Mucosa of stomach (tissue), 1 donor: Measurements from ENCODE around the gene CDK19.

ENCODE experiments used
- H3K27me3 ChIP-seq: one replicate; pipeline ENCODE4 v1.7.0; 2013; ENCODE audit warnings: mild to moderate bottlenecking, low read length; ENCODE audit not compliant: control insufficient read depth, insufficient read depth
- H3K36me3 ChIP-seq: one replicate; pipeline ENCODE4 v1.7.0; 2013; ENCODE audit warnings: low read length; ENCODE audit not compliant: control insufficient read depth, insufficient read depth
- H3K4me1 ChIP-seq: one replicate; pipeline ENCODE4 v1.7.0; 2013; ENCODE audit warnings: mild to moderate bottlenecking, low read length; ENCODE audit not compliant: control insufficient read depth, insufficient read depth
- H3K4me3 ChIP-seq: one replicate; pipeline ENCODE4 v1.7.0; 2013; ENCODE audit warnings: low read length
- H3K9ac ChIP-seq: one replicate; pipeline ENCODE4 v1.7.0; 2013; ENCODE audit warnings: mild to moderate bottlenecking, low read length, moderate library complexity
- H3K9me3 ChIP-seq: one replicate; pipeline ENCODE4 v1.7.0; 2013; ENCODE audit warnings: mild to moderate bottlenecking, low read length, moderate library complexity; ENCODE audit not compliant: control insufficient read depth
- donor health status: Pancreatic carcinoma.

The CDK19 gene

DNA sequence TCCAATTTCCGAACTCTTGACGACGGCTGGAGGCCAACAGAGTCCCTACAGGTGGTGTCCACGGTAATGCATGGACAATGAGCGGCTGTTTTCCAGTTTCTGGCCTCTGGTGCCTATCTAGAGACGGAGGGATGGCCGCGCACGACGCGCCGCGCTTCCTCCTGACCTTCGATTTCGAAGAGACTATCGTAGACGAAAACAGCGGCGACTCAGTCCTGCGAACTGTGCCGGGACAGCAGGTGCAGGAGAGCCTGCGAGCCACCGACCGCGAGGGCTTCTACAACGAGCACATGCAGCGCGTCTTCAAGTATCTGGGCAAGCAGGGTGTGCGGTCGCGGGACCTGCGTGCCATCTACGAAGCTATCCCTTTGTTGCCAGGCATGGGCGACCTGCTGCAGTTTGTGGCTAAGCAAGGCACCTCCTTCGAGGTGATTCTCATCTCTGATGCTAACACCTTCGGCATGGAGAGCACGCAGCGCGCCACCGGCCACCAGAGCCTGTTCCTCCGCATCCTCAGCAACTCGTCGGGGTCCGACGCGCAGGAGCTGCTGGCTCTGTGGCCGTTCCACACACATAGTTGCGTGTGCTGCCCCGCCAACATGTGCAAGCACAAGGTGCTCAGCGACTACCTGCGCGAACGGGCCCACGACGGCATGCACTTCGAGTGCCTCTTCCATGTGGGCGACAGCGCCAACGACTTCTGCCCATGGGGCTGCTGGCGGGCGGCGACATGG is 169.4 kb downstream of the CDK19 start:
- Histone ChIP-seq H3K9ac (no peak overlapping the region), H3K4me3 (no peak overlapping the region), H3K4me1 (no peaks in the 10 kb centered on the region), H3K9me3 (no peaks in the 10 kb centered on the region), H3K36me3 (no peaks in the 10 kb centered on the region), H3K27me3 (no peaks in the 10 kb centered on the region)

- Histone ChIP-seq H3K27me3 (no peaks in the 10 kb centered on the region), H3K4me1 (no peaks in the 10 kb centered on the region)
Observed at GRCh38 chr6:110643175-110643574, 172.1 kb downstream of the CDK19 start.

DNA sequence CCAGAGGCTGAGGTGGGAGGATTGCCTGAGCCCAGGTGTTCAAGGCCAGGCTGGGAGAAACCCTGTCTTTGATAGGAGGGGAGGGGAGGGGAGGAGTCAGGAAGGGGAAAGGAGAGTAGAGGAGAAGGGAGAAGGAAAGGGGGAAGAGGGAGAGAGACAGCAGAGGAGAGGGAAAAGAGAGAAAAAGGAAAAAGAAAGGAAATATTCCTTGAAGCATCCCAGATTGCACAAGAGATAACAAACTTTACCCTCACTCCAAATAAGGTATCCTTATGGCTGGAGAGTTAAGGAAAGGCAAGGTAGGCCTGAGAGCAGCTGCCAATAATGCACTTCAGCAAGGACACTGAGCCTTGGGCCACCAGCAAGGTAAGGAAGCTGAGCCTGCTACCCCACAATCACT is 172.6 kb downstream of the CDK19 start:
- Histone ChIP-seq H3K4me3 (no peak overlapping the region), H3K27me3 (no peaks in the 10 kb centered on the region), H3K9me3 (no peaks in the 10 kb centered on the region), H3K36me3 (no peaks in the 10 kb centered on the region), H3K9ac (no peak overlapping the region), H3K4me1 (no peaks in the 10 kb centered on the region)

More at GRCh38 chr6:110643175-110643574, 172.1 kb downstream of the CDK19 start:
- Histone ChIP-seq H3K9me3 (no peaks in the 10 kb centered on the region), H3K36me3 (no peaks in the 10 kb centered on the region), H3K4me3 (no peak overlapping the region), H3K9ac (no peak overlapping the region)

DNA sequence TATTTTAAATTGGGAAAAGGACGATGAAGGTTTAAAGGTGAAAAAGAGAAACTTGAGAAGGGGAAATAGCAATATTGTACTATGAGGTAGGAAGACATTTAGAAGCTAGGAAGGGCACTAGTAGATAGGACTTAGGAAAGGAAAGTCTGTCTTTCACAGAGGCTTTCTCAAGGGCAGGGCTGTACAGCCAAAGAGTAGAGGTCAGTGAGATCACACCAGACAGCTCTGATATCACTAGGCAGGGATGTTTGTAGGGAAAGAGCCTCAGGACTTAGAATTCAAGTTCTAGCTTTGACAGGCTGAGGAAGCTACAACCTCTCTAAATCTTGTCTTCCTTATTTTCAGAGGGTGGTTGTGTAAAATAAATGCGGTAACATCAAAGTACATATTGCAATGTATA is 178.5 kb downstream of the CDK19 start:
- Histone ChIP-seq H3K9ac (no peak overlapping the region), H3K4me3 (no peak overlapping the region), H3K4me1 (no peaks in the 10 kb centered on the region)

GRCh38 chr6:110635096-110635495 is 180.2 kb downstream of the CDK19 start:
- H3K36me3 ChIP-seq: no peaks in the 10 kb centered on the region
- H3K4me1 ChIP-seq: no peaks in the 10 kb centered on the region
- no peaks in the 10 kb centered on the region for H3K27me3 ChIP-seq
- H3K4me3 ChIP-seq: no peak overlapping the region
- no peak overlapping the region for H3K9ac ChIP-seq
- H3K9me3 ChIP-seq: no peaks in the 10 kb centered on the region

More for the DNA sequence above, 178.5 kb downstream of the CDK19 start:
- Histone ChIP-seq H3K36me3 (no peaks in the 10 kb centered on the region), H3K9me3 (no peaks in the 10 kb centered on the region), H3K27me3 (no peaks in the 10 kb centered on the region)

DNA sequence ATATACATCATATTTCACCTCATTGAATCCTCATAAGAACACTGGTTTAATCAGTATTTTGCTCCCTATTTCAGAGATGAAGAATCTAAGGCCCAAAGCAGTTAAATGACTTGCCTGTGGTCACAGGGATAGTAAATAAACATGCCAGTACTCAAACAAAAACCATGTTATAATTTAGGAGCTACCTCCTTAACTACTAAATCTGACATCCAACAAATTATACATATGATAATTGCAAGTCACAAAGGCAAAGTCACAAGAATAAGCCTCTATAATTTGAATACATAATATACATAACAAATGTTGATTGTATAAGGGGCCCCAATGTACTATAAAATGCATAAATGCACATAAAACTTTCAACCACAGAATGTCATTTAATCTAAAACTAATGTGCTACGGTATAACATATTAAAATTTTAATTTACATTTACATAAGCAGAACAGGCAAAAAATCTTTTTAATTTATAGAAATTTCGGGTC is 181.5 kb downstream of the CDK19 start:
- no peaks in the 10 kb centered on the region for H3K36me3 ChIP-seq
- no peaks in the 10 kb centered on the region for H3K27me3 ChIP-seq
- peaks cover 5% of the 10 kb centered on the region for H3K4me1 ChIP-seq
- no peak overlapping the region for H3K4me3 ChIP-seq
- H3K9ac ChIP-seq: no peak overlapping the region
- H3K9me3 ChIP-seq: no peaks in the 10 kb centered on the region

- H3K36me3 ChIP-seq: no peaks in the 10 kb centered on the region
- no peak overlapping the region for H3K9ac ChIP-seq
- H3K4me3 ChIP-seq: no peak overlapping the region
- H3K9me3 ChIP-seq: no peaks in the 10 kb centered on the region
- peaks cover 13% of the 10 kb centered on the region for H3K4me1 ChIP-seq
- H3K27me3 ChIP-seq: no peaks in the 10 kb centered on the region
Observed at GRCh38 chr6:110629153-110629552, 186.1 kb downstream of the CDK19 start.

GRCh38 chr6:110628330-110628729 is 186.9 kb downstream of the CDK19 start:
- Histone ChIP-seq H3K9me3 (no peaks in the 10 kb centered on the region), H3K36me3 (no peaks in the 10 kb centered on the region), H3K27me3 (no peaks in the 10 kb centered on the region), H3K4me3 (no peak overlapping the region), H3K4me1 (peaks cover 13% of the 10 kb centered on the region), H3K9ac (no peak overlapping the region)

GRCh38 chr6:110626442-110626841 is 188.8 kb downstream of the CDK19 start:
- H3K9me3 ChIP-seq: no peaks in the 10 kb centered on the region
- no peak overlapping the region for H3K4me3 ChIP-seq
- no peak overlapping the region for H3K9ac ChIP-seq
- H3K36me3 ChIP-seq: no peaks in the 10 kb centered on the region
- H3K27me3 ChIP-seq: no peaks in the 10 kb centered on the region
- peaks cover 13% of the 10 kb centered on the region for H3K4me1 ChIP-seq

- peaks cover 13% of the 10 kb centered on the region for H3K4me1 ChIP-seq
- H3K36me3 ChIP-seq: no peaks in the 10 kb centered on the region
- H3K9me3 ChIP-seq: no peaks in the 10 kb centered on the region
- H3K4me3 ChIP-seq: no peak overlapping the region
- H3K9ac ChIP-seq: no peak overlapping the region
- H3K27me3 ChIP-seq: no peaks in the 10 kb centered on the region
Observed at GRCh38 chr6:110625883-110626282, 189.4 kb downstream of the CDK19 start.

DNA sequence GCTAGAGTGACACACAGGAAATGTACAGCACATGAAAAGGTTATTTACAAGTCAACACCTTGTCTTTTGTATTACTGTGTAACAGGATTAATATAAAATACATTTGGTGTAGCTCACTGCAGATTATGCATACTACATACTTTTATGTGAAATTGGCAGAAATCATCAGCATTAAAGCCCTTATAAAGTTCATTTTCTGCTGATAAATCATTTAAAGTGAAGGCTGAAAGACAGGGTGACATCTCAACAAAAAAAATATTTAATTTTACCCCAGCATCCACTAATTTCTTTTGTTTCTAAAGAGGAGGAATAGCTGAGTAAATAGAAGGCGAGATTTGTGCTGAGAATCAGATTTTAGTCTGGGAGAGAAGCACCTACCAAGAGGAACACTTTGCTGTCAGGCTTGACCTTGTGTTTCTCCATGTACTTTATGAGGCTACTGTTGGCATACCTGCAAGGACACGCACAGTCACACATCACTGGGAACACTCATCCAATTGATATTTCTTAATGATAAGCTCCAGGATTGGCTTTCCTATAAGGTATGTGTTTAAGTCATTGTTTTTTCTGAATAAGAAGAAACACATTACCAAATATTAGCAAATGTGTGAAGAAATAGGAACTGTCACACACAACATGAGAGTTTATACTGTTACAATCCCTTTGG is 192.2 kb downstream of the CDK19 start:
- Histone ChIP-seq H3K9me3 (no peaks in the 10 kb centered on the region), H3K4me3 (no peak overlapping the region), H3K27me3 (no peaks in the 10 kb centered on the region), H3K9ac (no peak overlapping the region), H3K4me1 (peaks cover 18% of the 10 kb centered on the region), H3K36me3 (no peaks in the 10 kb centered on the region)

- no peak overlapping the region for H3K4me3 ChIP-seq
- peaks cover 13% of the 10 kb centered on the region for H3K4me1 ChIP-seq
- no peaks in the 10 kb centered on the region for H3K36me3 ChIP-seq
- H3K27me3 ChIP-seq: no peaks in the 10 kb centered on the region
- H3K9me3 ChIP-seq: no peaks in the 10 kb centered on the region
- no peak overlapping the region for H3K9ac ChIP-seq
Observed at GRCh38 chr6:110621061-110621460, 194.2 kb downstream of the CDK19 start.
